HFFc6 (cell line): ENCODE results near the gene ITIH6. TPM values are rescaled to one million over a fixed set of nuclear protein-coding genes. Genes with fewer than 3 reads are reported as not detected.
"Not testable (repeated sequence)": the region's sequence is repeated elsewhere in the genome, so short reads cannot be mapped to it uniquely, and the experiment has no call there.

ENCODE experiments used
- DNase-seq: peaks from one replicate; pipeline ENCODE4 v3.0.0-alpha.2; 2018
- H3K27ac Mint-ChIP-seq: 2 replicates; pipeline ENCODE4 v1.8.0; 2020; ENCODE audit warnings: mild to moderate bottlenecking, mixed read lengths
- H3K27me3 Mint-ChIP-seq: 2 replicates; pipeline ENCODE4 v1.8.0; 2021; ENCODE audit warnings: mild to moderate bottlenecking, moderate library complexity, mixed read lengths; ENCODE audit not compliant: insufficient read depth
- H3K36me3 Mint-ChIP-seq: 2 replicates; pipeline ENCODE4 v1.8.0; 2021; ENCODE audit warnings: low read depth, mixed read lengths
- H3K4me1 Mint-ChIP-seq: 2 replicates; pipeline ENCODE4 v1.8.0; 2020; ENCODE audit warnings: low read depth, mixed read lengths
- H3K4me3 Mint-ChIP-seq: 2 replicates; pipeline ENCODE4 v1.8.0; 2020; ENCODE audit warnings: mild to moderate bottlenecking, moderate library complexity, mixed read lengths
- H3K9me3 Mint-ChIP-seq: 2 replicates; pipeline ENCODE4 v1.8.0; 2020; ENCODE audit warnings: mild to moderate bottlenecking, mixed read lengths
- CTCF ChIP-seq: fragments of 200-600 bp; sonication (generic); IDR thresholded peaks from 2 replicates; pipeline ENCODE4 v1.5.0; 2021; ENCODE audit warnings: antibody characterized with exemption, mild to moderate bottlenecking
- total RNA-seq, 6 experiments: library from RNA; stranded (reverse); fragmentation: NEBNext Ultra II Directional; extraction: Animal tissue kit (Norgen Biotek cat#: 25700); gene quantifications; 2 replicates in 1 of 6; 3 replicates in 5 of 6; pipeline ENCODE4 v1.2.3, GENCODE V29; 2021

Gene ITIH6
- total RNA-seq, 6 experiments from 2014 or later, result not detected

- H3K27ac Mint-ChIP-seq, result no peak overlapping the region
- peak; percentile 49; the same call in 1 of the 2 replicates for TF ChIP-seq CTCF
- H3K36me3 Mint-ChIP-seq, result no peaks in the 10 kb centered on the region
- H3K27me3 Mint-ChIP-seq, result peaks cover 6% of the 10 kb centered on the region
- H3K4me3 Mint-ChIP-seq, result no peak overlapping the region
- DNase-seq, result no peak
- H3K4me1 Mint-ChIP-seq, result no peaks in the 10 kb centered on the region
- H3K9me3 Mint-ChIP-seq, result no peaks in the 10 kb centered on the region
Observed at GRCh38 chrX:54785901-54786300, 12.2 kb downstream of the ITIH6 start.

- DNase-seq, result no peak
- no peaks in the 10 kb centered on the region for H3K9me3 Mint-ChIP-seq
- H3K27me3 Mint-ChIP-seq, result 0 out of 2 replicates have a peak, but pooled peaks cover 1% of the 10 kb centered on the region
- no peaks in the 10 kb centered on the region for H3K36me3 Mint-ChIP-seq
- no peak for TF ChIP-seq CTCF
- H3K4me3 Mint-ChIP-seq, result no peak overlapping the region
- H3K27ac Mint-ChIP-seq, result no peak overlapping the region
- no peaks in the 10 kb centered on the region for H3K4me1 Mint-ChIP-seq
Observed at GRCh38 chrX:54776987-54777672, 20.9 kb downstream of the ITIH6 start.

GRCh38 chrX:54776061-54776460, 22.0 kb downstream of the ITIH6 start:
- 0 out of 2 replicates have a peak, but pooled peaks cover 1% of the 10 kb centered on the region for H3K27me3 Mint-ChIP-seq
- H3K4me1 Mint-ChIP-seq, result no peaks in the 10 kb centered on the region
- TF ChIP-seq CTCF, result no peak
- H3K36me3 Mint-ChIP-seq, result no peaks in the 10 kb centered on the region
- no peak overlapping the region for H3K4me3 Mint-ChIP-seq
- no peaks in the 10 kb centered on the region for H3K9me3 Mint-ChIP-seq
- H3K27ac Mint-ChIP-seq, result no peak overlapping the region
- DNase-seq, result no peak

DNA sequence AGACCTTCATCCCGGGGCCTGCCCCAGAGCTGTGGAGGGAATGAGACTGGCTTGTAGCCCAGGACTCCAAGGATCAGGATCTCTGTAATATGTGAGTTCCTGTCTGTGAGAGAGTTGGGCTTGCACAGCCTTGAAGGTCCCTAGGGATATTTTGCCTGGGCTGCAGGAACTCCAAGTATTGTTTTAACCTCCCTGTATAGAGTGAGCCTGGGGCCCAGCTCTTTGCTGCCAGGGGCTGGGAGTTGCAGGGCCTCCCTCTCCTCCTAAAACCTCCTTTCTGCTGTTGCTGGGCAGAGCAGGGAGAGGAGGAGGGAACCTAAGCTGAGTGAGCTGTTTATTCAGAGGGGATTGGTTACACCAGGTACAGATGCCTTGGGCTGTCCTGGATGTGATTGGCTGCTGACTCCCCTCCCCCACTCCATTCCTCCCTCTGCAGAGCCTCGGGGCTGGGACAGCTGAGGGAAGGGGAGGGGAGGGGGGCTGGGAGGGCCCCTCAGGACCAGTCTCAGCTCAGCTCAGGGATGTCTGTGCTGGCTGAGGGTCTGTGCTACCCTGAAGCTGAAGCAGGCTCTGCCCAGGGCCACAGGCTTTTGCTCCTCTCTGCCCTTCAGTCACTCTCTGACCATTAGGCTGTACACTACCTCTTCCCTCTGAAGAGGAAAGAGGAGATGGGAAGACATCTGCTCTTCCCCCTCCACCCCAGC, 23.5 kb downstream of the ITIH6 start:
- not testable (repeated sequence) for H3K36me3 Mint-ChIP-seq, H3K9me3 Mint-ChIP-seq, H3K4me1 Mint-ChIP-seq, H3K27ac Mint-ChIP-seq, H3K27me3 Mint-ChIP-seq, DNase-seq, H3K4me3 Mint-ChIP-seq

DNA sequence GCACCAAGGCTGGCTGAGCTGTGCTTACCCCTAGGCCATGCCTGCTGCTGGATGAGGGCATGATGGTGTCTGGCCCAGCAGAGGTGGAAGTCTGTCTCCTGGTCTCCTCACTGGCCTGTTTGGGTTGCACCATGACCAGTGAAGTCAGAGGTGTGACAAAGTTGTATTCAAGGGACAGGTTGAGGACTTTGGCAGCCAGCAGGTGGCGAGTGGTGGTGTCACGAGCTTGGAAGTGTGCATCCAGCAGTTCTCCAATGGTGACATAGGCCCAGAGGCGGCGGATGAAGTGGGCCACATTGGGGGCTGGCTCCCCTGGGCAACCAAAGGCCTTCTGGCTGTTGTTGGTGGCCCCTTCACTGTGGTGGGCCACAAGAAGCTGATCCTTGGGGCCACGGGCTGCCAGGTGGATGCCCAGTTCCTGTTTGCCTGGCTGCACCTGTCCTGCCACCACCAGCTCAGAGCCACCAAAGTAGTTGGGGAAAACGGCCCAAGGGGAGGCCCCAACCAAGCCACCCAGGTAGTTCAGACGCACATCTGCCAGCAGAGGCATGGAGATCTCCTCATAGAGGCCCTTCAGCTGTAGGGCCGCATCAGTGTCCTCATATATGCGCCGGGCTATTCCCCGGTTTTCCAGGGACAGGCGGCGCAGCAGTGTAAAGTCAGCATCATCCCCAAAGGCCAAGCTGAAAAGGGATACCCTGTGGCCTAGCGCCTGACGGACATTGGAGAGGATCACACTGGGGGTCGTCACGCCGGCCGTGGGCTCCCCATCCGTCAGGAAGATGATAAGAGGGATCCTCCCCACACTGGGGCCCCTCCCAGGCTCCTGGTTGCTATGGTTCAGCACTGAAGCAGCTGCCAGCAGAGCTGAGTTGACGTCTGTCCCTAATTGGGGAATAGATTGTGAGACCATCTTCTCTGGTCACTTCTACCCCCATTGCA, 39.7 kb downstream of the ITIH6 start:
- no peak for DNase-seq
- no peak for TF ChIP-seq CTCF
- no peaks in the 10 kb centered on the region for H3K4me1 Mint-ChIP-seq
- no peaks in the 10 kb centered on the region for H3K9me3 Mint-ChIP-seq
- H3K27ac Mint-ChIP-seq, result no peak overlapping the region
- no peak overlapping the region for H3K4me3 Mint-ChIP-seq
- H3K36me3 Mint-ChIP-seq, result no peaks in the 10 kb centered on the region
- peaks cover 5% of the 10 kb centered on the region for H3K27me3 Mint-ChIP-seq
